Measurements from ENCODE around the gene TMEFF2. TPM values are rescaled to one million over a fixed set of nuclear protein-coding genes. Genes with fewer than 3 reads are reported as not detected.

TMEFF2 gene
- total RNA-seq, 2 experiments from 2014 or later, result not detected

DNA sequence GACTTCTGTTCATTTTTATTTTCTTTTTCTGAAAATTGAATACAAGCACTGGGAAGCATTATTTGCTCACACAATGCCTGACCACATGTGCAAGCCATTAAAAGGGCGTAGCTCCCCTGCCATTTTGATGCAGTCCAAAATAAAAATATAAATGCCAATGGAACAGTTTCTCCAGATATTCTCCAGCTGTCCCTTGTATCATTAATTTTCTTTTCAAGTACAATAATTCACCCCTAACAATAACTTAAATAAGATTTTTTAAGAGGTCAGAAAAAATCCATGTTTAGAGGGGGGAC is 168.0 kb downstream of the TMEFF2 start:
- ChIA-PET CTCF (no interaction called here), POLR2A (no interaction called here)

GRCh38 chr2:192026059-192026824 is 168.5 kb downstream of the TMEFF2 start:
- ChIA-PET POLR2A (no interaction called here), CTCF (no interaction called here)

DNA sequence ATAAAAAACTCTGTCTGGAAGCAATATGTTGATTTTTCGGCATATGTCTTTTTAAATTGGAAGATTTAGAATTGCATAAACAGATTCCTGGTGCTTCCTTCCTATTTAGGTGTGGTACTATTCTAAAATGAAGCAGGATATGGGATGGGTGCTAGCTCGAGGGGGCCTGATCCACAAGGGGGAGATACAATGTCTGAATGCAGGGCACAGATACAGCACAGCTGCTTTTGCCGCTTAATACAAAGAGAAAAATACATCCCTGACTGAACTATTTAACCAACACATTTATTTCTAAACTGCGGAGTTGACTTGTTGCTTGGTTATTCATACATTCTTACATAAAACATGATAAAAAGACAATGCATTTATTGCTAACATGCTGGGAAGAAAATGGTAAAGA is 169.1 kb downstream of the TMEFF2 start:
- POLR2A ChIA-PET, result no interaction called here
- CTCF ChIA-PET, result no interaction called here

DNA sequence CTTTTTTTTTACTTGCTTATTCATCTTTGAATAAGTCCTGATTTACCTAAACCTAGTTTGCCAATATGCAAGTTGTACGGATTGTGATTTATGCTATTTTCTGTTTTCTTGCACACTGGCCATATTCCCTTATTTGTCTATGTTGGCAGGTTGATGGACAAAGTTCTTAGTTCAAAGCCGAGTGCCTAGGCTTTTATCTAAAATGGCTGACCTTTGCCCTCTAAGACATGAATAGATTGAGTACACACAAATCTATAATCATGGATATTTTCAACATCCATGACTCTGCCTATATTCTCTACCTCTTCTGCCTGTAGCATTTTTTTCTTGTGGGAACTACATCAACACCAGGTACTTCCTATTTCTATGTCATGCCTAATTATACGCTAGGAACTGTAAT is 171.7 kb downstream of the TMEFF2 start:
- ChIA-PET CTCF (no interaction called here), POLR2A (no interaction called here)

- POLR2A ChIA-PET, result no interaction called here
- CTCF ChIA-PET, result no interaction called here
Measured at GRCh38 chr2:192017844-192018243, 176.9 kb downstream of the TMEFF2 start.

GRCh38 chr2:192016265-192016664 is 178.5 kb downstream of the TMEFF2 start:
- POLR2A ChIA-PET, result no interaction called here
- CTCF ChIA-PET, result no interaction called here

- CTCF ChIA-PET, result no interaction called here
- POLR2A ChIA-PET, result no interaction called here
Measured at GRCh38 chr2:192013211-192013610, 181.5 kb downstream of the TMEFF2 start.

DNA sequence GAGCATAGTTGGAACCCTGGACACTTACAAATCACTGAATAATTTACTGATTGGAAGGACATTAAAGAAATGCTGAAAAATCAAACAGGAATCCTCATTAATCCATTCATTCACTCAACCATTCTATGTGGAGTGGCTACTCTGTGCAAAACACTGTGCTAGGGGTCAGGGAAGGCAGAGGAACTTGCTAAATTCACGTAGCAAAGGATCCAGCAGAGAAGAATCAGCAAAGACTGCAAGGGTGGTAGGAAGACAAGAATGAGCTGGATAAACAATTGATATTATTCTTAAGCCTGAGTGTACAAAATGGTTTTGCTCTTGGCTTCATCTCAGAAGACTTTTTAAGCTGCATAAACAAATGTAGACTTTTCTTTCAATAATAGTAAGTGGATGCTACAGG is 183.5 kb downstream of the TMEFF2 start:
- ChIA-PET POLR2A (no interaction called here), CTCF (no interaction called here)

DNA sequence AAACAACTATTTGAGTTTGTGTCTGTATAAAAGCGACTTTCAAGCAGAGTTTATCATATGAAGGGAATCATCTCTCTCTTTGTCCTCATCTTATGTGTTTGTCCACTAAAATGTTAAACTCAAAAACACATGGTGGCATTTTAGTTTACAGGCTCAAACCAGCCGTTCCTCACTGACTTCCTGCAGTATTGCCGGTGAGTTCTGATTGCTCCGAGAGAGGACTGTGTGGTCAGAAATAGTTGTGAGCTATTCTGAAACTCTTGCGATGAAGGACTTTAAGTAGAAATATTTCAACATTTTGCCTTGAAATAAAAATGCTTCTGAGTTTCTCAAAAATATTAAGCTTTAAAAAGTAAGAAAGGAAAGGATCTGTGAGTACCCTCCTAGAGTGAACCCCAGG is 184.7 kb downstream of the TMEFF2 start:
- ChIA-PET CTCF (no interaction called here), POLR2A (no interaction called here)

DNA sequence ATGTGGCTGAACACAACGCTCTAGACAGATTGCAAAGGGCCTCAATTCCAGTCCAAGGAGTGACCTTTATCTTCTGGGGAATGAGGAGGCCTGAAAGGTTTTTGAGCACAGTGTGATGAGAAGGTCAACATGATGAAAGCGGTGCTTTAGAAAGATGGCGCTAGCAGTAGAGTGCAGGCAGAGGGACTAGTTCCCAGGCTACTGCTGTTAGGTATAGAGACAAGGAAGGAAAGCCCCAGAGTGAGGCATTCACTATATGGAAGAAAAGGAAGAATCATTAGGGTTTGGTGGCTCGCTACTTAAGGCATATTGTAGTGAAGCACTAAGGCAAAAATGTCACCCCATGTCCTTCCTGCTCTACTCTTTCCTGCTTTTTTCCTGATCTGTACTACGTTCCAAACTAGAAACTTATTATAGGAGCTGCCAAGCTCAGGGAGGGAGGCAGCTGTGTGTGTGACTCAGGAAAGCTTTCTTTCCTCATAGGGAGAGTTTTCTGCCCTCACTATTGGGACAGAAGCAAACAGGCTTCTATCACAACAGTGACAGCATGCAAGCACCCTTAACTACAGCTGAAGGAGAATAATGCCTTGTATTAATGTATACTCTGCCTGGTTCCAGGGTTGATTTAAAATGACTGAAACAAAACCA is 187.0 kb downstream of the TMEFF2 start:
- ChIA-PET CTCF (no interaction called here), POLR2A (no interaction called here)

DNA sequence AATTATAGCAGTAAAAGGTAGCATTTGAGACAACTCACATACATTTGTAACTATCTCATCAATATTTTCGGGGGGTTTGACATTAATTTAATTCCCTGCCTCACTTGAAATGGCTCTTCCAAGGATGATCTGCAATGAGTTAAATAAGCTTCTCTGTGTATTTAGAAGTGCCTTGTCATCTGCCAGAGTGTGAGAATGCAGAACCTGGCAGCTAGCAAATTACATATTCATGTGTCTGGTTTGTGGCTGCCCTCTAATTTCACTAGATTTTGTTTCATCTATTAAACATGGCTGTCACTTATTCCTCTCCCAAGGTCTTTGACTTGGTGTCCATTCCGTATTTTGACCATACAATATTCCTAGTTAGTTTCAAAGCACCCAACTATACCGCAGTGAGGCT is 189.5 kb downstream of the TMEFF2 start:
- ChIA-PET CTCF (no interaction called here), POLR2A (no interaction called here)

DNA sequence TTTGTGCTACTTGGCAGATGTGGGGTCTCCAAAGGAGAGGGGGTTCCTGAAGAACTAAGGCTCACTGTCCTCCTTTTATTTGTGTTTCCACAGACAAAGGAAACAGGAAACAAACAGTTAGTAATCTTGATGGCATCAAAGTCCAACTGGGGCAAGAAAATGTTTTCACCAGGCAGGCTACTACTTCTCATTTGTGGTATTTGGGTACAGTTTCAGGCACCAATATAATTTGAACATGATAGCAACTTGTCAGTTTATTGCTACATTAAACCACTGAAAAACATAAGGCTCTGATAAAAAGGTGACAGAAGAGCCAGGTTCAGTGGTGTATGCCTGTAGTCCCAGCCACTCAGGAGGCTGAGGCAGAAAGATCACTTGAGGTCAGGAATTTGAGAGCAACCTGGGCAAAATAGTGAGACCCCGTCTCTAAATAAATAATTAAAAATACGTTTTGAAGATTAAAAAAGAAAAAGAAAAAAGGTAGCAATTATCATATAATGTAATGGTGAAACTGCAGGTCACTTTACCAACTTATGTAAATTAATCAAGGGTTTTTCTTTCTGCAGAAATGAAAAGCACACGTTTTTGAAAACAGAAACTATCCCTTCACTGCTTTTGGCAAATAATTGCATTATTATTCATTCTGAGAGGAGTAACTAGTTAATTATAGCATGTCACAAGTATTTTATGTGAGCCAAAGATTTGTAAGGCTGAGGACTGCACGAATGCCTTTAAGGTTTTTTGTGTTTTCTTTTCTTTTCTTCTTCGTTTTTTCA is 190.4 kb downstream of the TMEFF2 start:
- POLR2A ChIA-PET, result no interaction called here
- CTCF ChIA-PET, result no interaction called here

DNA sequence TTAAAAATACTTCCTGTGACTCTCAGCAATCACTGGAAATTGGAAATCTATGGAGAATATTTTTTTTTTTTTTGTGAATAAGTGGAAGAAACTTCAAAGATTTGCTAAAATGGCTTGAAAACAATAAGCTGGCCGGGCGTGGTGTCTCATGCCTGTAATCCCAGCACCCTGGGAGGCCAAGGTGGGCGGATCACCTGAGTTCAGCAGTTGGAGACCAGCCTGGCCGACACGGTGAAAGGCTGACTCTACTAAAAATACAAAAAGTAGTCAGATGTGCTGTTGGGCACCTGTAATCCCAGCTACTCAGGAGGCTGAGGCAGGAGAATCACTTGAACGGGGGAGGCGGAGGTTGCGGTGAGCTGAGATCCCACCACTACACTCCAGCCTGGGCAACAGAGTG is 192.3 kb downstream of the TMEFF2 start:
- ChIA-PET CTCF (no interaction called here), POLR2A (no interaction called here)

- ChIA-PET CTCF (no interaction called here), POLR2A (no interaction called here)
Measured at GRCh38 chr2:192000196-192000980, 194.3 kb downstream of the TMEFF2 start.

GRCh38 chr2:191999101-191999841 is 195.5 kb downstream of the TMEFF2 start:
- CTCF ChIA-PET, result no interaction called here

DNA sequence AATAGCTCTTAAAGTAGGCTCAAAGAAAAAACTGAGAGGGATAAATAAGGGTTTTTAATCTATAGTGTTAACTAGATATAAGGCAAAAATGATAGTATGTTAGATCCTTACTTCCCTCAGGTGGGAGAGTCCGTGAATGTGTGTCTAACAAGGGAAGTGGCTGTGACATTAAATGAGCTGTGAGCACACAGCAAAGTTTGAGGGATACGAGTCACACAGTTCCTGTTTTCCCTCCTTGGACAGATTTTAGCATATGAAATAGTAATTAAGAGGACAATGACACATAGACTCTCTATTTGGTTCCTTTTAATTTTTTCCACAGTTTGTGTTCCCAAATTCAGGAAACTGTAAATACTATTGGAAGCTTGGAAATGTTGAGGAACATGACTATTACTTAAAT is 199.4 kb downstream of the TMEFF2 start:
- ChIA-PET CTCF (interaction anchor here (0.6 kb wide), 1 partner anchor 429 kb away, joined by 3 read pairs; no protein-coding TSS in a partner anchor), POLR2A (no interaction called here)

More at GRCh38 chr2:191999101-191999841, 195.5 kb downstream of the TMEFF2 start:
- POLR2A ChIA-PET, result interaction anchor here (0.8 kb wide), 1 partner anchor 114 kb away, joined by 4 read pairs; no protein-coding TSS in a partner anchor

DNA sequence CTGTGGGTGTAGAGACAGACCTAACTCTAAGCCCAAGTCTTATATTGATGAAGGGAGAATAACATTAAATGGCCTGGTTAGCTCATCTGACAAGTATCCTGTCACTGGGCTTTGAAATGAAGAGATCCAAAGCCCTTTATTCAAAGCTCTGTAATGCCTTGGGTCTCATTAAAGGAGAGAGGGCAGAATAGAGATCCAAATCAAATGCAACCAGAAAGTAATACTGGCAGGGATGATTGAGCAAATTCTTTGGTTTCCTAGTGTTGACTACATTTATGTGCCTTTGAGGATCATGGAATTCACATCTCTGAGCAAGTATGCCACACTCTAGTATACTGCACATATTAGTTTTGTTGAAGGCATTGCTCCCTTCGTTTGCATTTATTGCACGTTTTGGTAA is 200.0 kb downstream of the TMEFF2 start:
- ChIA-PET POLR2A (no interaction called here), CTCF (interaction anchor here (0.6 kb wide), 1 partner anchor 429 kb away, joined by 3 read pairs; no protein-coding TSS in a partner anchor)

DNA sequence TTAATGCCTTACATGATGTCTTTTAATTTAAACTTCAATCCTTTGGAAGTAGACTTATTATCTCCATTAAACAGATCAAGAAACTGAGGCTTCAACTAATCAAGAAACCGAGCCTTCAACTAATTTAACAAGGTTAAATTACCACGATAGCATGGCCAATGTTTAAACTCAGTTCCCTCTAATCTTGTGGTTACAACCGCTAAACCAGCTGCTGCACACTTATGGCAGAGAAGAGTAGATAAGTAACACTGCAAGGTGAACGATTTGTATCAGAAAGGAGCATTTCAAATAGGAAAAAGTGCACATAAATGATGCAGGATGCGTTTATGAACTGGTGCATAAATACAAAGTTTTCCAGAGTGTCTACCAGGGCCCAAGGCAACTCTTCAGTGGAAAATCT is 203.3 kb downstream of the TMEFF2 start:
- ChIA-PET CTCF (no interaction called here), POLR2A (no interaction called here)

- CTCF ChIA-PET, result no interaction called here
- POLR2A ChIA-PET, result no interaction called here
Measured at GRCh38 chr2:191985740-191986139, 209.0 kb downstream of the TMEFF2 start.

- ChIA-PET CTCF (no interaction called here), POLR2A (no interaction called here)
Measured at GRCh38 chr2:191983591-191983990, 211.1 kb downstream of the TMEFF2 start.

All from activated CD8-positive, alpha-beta memory T cell treated with anti-CD3 and anti-CD28 coated beads for 36 hours (primary cell).